Brain microvascular endothelial cell (primary cell): ENCODE measurements around the gene HIVEP3.

Source experiments
- DNase-seq: peaks from one replicate; pipeline ENCODE4 v3.0.0-alpha.2; 2020
- H3K27ac ChIP-seq: fragments of 250-450 bp; sonication (Bioruptor Pico); 2 replicates; pipeline ENCODE4 v1.5.1; 2020; ENCODE audit warnings: mild to moderate bottlenecking, moderate library complexity
- H3K27me3 ChIP-seq: fragments of 250-450 bp; sonication (Bioruptor Pico); replicated peaks from 2 replicates; pipeline ENCODE4 v1.5.1; 2020; ENCODE audit warnings: mild to moderate bottlenecking
- H3K36me3 ChIP-seq: fragments of 250-450 bp; sonication (Bioruptor Pico); replicated peaks from 2 replicates; pipeline ENCODE4 v1.5.1; 2020; ENCODE audit warnings: mild to moderate bottlenecking
- H3K4me3 ChIP-seq: 2 replicates; pipeline ENCODE4 v1.5.1; 2011; ENCODE audit warnings: low read depth, mild to moderate bottlenecking, control low read depth, low read length, moderate library complexity
- in situ Hi-C: cut with HindIII; loops from 2 replicates; pipeline ENCODE4 v1.10.0; 2017; ENCODE audit warnings: low sequenced_read_pairs, low pct_ligation_motif_present
- TF ChIP-seq, protein P1 (sequence below): IDR thresholded peaks from 2 replicates; pipeline ENCODE4 v1.5.1; 2011; ENCODE audit warnings: low read depth, mild to moderate bottlenecking, moderate library complexity, low read length, control low read depth, inconsistent platforms; ENCODE audit errors: missing control alignments

HIVEP3 gene

DNA sequence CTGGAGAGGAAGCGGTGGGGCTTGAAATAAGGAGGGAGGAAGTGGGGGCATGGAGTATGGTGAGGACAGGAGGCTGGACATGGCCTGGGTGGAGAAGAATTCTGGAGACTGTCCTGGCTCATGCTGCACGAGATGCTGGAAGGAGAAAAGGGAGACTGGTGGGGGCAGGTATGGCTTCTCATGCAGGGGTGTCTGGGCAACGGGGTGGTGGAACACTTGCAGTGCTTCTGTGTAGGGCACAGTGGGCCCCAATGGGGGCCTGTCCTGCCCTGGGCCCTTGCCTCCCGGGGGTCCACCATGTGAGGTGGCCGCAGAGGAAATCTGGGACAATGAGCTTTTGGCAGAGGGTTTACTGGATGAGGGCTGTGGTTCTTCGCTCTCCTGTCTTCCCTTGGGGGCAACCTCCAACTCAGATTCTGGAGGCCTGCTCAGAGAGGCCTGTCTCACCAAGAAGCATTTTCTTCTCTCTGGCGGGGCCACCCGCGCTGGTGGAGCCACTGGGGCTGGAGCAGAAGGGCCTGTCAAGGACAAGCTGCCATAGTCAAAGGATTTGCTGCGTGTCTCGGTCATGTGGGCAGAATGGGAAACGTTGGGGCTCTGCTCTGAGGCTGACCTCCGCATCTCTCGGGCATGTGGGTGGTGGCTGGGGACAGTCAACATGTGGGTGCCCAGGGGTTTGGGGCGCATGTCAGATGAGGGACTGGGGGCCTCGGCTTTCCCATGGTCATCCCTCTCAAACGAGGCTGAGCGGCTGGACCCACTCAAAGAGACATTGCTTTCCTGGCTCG is 337.3 kb downstream of the HIVEP3 start:
- TF ChIP-seq, protein P1, sequence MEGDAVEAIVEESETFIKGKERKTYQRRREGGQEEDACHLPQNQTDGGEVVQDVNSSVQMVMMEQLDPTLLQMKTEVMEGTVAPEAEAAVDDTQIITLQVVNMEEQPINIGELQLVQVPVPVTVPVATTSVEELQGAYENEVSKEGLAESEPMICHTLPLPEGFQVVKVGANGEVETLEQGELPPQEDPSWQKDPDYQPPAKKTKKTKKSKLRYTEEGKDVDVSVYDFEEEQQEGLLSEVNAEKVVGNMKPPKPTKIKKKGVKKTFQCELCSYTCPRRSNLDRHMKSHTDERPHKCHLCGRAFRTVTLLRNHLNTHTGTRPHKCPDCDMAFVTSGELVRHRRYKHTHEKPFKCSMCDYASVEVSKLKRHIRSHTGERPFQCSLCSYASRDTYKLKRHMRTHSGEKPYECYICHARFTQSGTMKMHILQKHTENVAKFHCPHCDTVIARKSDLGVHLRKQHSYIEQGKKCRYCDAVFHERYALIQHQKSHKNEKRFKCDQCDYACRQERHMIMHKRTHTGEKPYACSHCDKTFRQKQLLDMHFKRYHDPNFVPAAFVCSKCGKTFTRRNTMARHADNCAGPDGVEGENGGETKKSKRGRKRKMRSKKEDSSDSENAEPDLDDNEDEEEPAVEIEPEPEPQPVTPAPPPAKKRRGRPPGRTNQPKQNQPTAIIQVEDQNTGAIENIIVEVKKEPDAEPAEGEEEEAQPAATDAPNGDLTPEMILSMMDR = no peak
- Histone ChIP-seq H3K4me3 (no peak overlapping the region), H3K27ac (no peak overlapping the region), H3K36me3 (no peaks in the 10 kb centered on the region), H3K27me3 (no peaks in the 10 kb centered on the region)
- DNase-seq = no peak
- in situ Hi-C loops = no loop called here

DNA sequence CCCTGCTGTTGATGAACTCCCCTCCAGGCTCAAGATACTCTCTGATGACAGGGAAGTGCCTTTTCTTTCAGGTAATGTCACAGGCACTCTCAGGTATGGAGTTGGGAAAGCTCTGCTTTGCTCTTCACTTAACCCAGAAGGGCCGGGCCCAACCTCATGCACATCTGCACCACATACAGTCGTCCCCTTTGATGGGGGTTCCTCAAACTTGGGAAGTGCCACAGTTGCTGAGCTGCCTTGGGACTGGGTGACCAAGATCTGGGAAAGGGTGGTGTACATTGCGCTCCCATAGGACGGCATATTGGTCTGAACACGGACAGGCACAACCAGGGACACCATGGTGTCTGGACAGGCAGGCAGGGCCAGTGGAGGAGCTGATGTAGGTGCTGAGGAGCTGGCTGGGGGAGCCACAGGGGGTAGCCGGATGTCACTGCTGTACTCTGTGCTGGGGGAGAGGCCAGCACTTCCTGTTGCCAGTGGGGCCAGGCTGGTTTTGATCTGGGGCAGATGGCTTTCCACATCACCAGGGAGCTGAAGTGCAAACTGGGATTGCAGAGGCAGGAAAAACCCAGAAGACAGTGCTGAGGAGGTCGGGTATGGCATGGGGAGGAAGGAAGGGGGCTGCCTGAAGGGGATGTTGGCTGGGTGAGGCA is 338.1 kb downstream of the HIVEP3 start:
- in situ Hi-C loops = no loop called here
- Histone ChIP-seq H3K27ac (no peak overlapping the region), H3K4me3 (no peak overlapping the region), H3K27me3 (no peaks in the 10 kb centered on the region), H3K36me3 (no peaks in the 10 kb centered on the region)
- no peak for DNase-seq
- TF ChIP-seq, protein P1 = no peak

DNA sequence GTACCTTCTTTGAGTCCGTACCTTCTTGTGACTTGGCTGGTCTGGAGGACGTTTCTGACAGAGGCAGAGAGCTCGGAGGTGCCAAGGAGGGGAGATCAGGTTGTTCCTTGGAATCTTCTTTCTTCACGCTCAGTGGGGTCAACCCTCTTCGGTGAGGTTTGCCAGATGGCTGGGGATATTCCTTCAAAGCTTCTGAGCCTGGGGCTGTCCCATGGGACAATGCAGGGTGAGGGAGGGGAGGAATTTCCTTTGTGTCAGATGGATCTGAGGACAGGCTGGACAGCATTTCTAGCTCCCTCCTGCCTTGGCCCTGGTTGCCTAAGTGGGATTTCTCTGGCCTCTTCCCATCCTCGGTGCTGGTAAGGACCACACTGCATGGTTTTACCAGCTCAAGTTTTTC is 338.7 kb downstream of the HIVEP3 start:
- in situ Hi-C loops = no loop called here
- TF ChIP-seq, protein P1 = no peak
- no peak overlapping the region for H3K4me3 ChIP-seq

DNA sequence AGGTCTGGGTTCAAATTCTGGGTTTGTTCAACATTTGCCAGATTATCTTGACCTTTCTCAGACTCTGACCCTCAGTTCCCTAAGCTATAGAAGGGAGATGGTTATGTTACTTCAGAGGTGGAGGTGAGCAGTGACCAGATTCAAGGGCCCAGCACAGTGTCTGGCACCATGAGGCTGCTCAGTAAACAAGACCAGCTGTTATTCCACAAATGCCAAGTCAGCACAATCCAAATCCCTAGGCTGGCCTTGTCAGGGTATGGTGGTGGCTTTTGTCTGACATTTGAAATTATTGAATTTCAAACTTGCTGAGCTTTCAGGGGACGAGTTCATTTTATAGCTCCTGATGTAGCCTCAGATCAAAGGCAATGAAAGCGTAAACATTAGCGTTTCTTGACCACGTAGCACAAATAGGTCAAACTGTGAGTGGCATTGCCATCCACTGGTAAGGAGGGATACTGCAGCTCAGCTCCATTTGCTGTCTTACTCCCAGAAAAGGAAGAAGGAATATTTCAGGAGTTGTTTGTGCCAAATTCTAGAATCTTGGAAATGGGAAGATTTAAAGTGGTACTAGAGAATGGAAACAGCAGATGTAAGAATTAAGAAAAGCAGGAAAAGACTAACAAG is 339.9 kb downstream of the HIVEP3 start:
- Histone ChIP-seq H3K27ac (no peak overlapping the region), H3K27me3 (no peaks in the 10 kb centered on the region), H3K36me3 (no peaks in the 10 kb centered on the region), H3K4me3 (no peak overlapping the region)
- in situ Hi-C loops = no loop called here
- TF ChIP-seq, protein P1 = peak; percentile 74
- DNase-seq = peak; percentile 20

More for the DNA sequence above, 338.7 kb downstream of the HIVEP3 start:
- H3K27ac ChIP-seq = no peak overlapping the region
- DNase-seq = no peak
- H3K27me3 ChIP-seq = no peaks in the 10 kb centered on the region
- no peaks in the 10 kb centered on the region for H3K36me3 ChIP-seq

DNA sequence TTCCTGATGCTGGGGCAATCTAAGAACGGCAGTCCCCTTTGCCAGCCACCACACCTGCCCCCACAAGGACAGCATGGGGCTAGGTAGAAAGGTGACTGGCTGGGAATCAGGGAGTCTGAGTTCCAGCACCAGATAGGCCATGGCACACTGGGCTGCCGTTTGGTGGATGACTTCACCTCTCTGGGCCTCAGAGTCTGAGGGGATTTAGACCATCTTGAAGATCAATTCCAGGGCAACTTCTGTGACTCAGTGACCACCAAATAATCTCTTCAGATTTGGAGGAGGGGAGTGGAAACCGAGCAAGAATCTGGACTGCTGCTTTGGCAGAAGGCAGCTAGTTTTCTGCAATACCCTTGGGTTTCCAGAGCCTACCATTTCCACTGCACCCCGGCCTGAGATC is 342.1 kb downstream of the HIVEP3 start:
- in situ Hi-C loops = no loop called here
- DNase-seq = peak; percentile 7

More for the DNA sequence above, 342.1 kb downstream of the HIVEP3 start:
- Histone ChIP-seq H3K27ac (no peak overlapping the region), H3K27me3 (no peaks in the 10 kb centered on the region), H3K4me3 (no peak overlapping the region), H3K36me3 (no peaks in the 10 kb centered on the region)
- TF ChIP-seq, protein P1 = no peak
